BLaER1 (cell line): Measurements from ENCODE around the gene ST6GALNAC4.

Source experiments
- H3K27ac ChIP-seq: shearing (Covaris generic); formaldehyde crosslinking; 2 replicates; pipeline ENCODE4 v1.8.1; 2022
- H3K27me3 ChIP-seq: shearing (Covaris generic); formaldehyde crosslinking; 2 replicates; pipeline ENCODE4 v1.8.1; 2022
- H3K36me3 ChIP-seq: shearing (Covaris generic); formaldehyde crosslinking; 2 replicates; pipeline ENCODE4 v1.8.1; 2022
- H3K4me1 ChIP-seq: shearing (Covaris generic); formaldehyde crosslinking; 2 replicates; pipeline ENCODE4 v1.8.1; 2022
- H3K4me2 ChIP-seq: shearing (Covaris generic); formaldehyde crosslinking; 2 replicates; pipeline ENCODE4 v1.8.1; 2022
- H3K4me3 ChIP-seq: shearing (Covaris generic); formaldehyde crosslinking; 2 replicates; pipeline ENCODE4 v1.8.1; 2022
- H3K9ac ChIP-seq: shearing (Covaris generic); formaldehyde crosslinking; 2 replicates; pipeline ENCODE4 v1.8.1; 2022
- H3K9me3 ChIP-seq: shearing (Covaris generic); formaldehyde crosslinking; 2 replicates; pipeline ENCODE4 v1.8.1; 2022
- H4K20me1 ChIP-seq: shearing (Covaris generic); formaldehyde crosslinking; 2 replicates; pipeline ENCODE4 v1.8.1; 2022
- Cebpa-rat ChIP-seq: shearing (Covaris generic); IDR thresholded peaks from 2 replicates; pipeline ENCODE4 v1.8.1; 2022

ST6GALNAC4 gene

DNA sequence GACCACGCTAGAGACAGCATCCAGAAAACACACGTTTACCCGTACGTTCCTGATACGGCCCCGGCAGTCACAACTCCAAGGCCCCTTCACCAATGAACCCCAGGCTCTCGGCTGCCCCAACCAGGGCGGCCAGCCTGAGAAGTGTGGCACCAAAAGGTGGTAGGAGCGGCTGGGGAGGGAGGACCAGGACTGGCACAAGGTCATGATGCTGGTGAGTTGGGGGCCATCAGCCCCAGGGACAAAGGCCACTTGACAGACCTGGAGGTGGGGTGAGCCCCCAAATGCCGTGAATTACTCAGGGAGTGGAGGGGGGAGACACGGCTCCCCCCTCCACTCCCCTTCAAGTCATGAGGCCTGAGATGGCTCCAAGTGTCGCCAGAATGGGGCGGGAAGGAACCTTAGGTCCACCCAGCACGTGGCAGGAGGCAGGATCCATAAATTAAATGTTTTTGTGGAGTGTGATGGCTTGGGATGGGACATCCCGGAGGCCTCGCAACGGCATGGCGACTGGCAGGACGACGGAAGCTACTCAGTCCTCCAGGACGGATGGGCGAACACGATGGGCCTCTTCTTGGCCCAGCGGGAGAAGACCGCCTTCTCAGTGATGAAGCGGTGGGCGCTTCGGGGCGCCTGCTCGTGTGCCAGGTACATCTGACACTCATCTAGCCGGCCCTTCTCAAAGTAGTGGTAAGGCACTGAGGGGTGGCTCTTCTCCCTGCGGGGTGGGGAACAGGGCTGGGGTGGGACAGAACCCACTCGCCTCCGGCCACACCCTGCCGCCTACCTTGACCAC lies 8.8 kb downstream of the ST6GALNAC4 start:
- TF ChIP-seq Cebpa-rat = no peak
- peaks cover 58% of the 10 kb centered on the region for H3K36me3 ChIP-seq
- H3K4me1 ChIP-seq = peaks cover 90% of the 10 kb centered on the region
- H3K9ac ChIP-seq = peak overlapping the region; percentile 73
- H3K27me3 ChIP-seq = no peaks in the 10 kb centered on the region
- no peaks in the 10 kb centered on the region for H3K9me3 ChIP-seq
- H4K20me1 ChIP-seq = peaks cover 37% of the 10 kb centered on the region
- H3K27ac ChIP-seq = peak overlapping the region; percentile 85
- peak overlapping the region; percentile 92 for H3K4me2 ChIP-seq
- H3K4me3 ChIP-seq = no peak overlapping the region

- Histone ChIP-seq H4K20me1 (peaks cover 14% of the 10 kb centered on the region), H3K27me3 (no peaks in the 10 kb centered on the region), H3K9ac (peak overlapping the region; percentile 73), H3K36me3 (peaks cover 35% of the 10 kb centered on the region), H3K4me1 (peaks cover 90% of the 10 kb centered on the region), H3K27ac (peak overlapping the region; percentile 85), H3K9me3 (no peaks in the 10 kb centered on the region), H3K4me3 (peak overlapping the region; percentile 53), H3K4me2 (peak overlapping the region; percentile 92)
- no peak for TF ChIP-seq Cebpa-rat
Measured at GRCh38 chr9:127905788-127906191, 11.1 kb downstream of the ST6GALNAC4 start.

- no peaks in the 10 kb centered on the region for H3K9me3 ChIP-seq
- peak overlapping the region; percentile 92 for H3K4me2 ChIP-seq
- H3K9ac ChIP-seq = peak overlapping the region; percentile 73
- no peaks in the 10 kb centered on the region for H3K27me3 ChIP-seq
- H3K4me3 ChIP-seq = peak overlapping the region; percentile 53
- peaks cover 29% of the 10 kb centered on the region for H3K36me3 ChIP-seq
- H3K4me1 ChIP-seq = peaks cover 90% of the 10 kb centered on the region
- peak overlapping the region; percentile 85 for H3K27ac ChIP-seq
- H4K20me1 ChIP-seq = peaks cover 8% of the 10 kb centered on the region
- TF ChIP-seq Cebpa-rat = no peak
Measured at GRCh38 chr9:127905004-127905728, 11.7 kb downstream of the ST6GALNAC4 start.

GRCh38 chr9:127904561-127905003 lies 12.3 kb downstream of the ST6GALNAC4 start:
- Histone ChIP-seq H3K36me3 (peaks cover 23% of the 10 kb centered on the region), H3K4me1 (peaks cover 90% of the 10 kb centered on the region), H3K27ac (peak overlapping the region; percentile 85), H3K9ac (peak overlapping the region; percentile 73), H4K20me1 (peaks cover 2% of the 10 kb centered on the region; the same call in 1 of the 2 replicates), H3K4me3 (peak overlapping the region; percentile 53), H3K9me3 (no peaks in the 10 kb centered on the region), H3K27me3 (no peaks in the 10 kb centered on the region), H3K4me2 (peak overlapping the region; percentile 92)
- no peak for TF ChIP-seq Cebpa-rat

DNA sequence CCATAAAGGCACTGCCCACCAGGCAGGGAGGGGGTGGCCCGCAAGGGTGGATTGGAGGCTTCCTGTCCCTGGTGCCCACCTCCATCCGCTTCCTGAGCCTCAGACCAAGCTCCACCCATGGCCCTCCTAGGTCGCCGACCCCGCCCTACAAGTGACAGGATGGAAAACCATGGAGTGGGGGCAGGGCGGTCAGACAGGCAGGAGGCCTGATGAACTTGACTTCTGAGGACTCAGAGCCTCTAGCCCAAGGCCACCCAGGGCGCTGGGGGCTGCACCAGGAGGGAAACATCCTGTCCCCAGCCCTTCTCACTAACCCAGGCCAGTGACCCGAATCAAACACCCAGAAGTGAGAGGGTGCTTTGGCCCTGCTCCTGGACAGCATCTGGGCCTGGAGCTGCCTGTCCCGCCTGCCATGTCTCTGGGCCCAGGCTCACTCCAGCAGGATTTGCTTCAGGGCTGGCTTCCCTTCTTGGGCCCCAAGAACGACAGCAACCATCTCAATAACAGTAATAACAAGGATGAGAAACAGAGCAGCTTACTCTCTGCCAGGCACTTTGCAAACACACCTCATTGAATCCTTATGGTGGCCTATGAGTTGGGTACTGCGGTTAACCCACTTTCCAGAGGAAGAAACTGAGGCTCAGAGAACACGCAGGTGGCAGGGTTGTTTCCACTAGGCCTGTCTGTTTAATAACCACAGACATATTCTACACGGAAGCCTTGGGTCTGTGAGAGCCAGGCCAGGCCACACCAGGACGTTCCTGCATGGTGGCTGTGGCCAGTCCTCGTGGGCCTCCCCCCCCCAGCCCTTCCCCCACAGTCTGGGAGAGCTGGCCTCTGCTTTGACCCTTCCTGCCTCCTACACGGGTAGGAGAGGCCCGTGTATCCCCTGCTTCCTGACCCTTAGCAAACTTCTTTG lies 13.0 kb downstream of the ST6GALNAC4 start:
- Histone ChIP-seq H3K9me3 (no peaks in the 10 kb centered on the region), H3K27me3 (no peaks in the 10 kb centered on the region), H3K4me2 (peak overlapping the region; percentile 92), H3K27ac (peak overlapping the region; percentile 85), H3K36me3 (peaks cover 17% of the 10 kb centered on the region), H4K20me1 (no peaks in the 10 kb centered on the region; the same call in 1 of the 2 replicates), H3K4me1 (peaks cover 87% of the 10 kb centered on the region), H3K9ac (peak overlapping the region; percentile 73), H3K4me3 (peak overlapping the region; percentile 53)
- TF ChIP-seq Cebpa-rat = no peak

GRCh38 chr9:127899128-127899943 lies 17.5 kb downstream of the ST6GALNAC4 start, which contains the start of gene ST6GALNAC6:
Gene ST6GALNAC6, minus strand, starts transcription at chr9:127899603. Its CDS starts 1,622 bp downstream, at chr9:127897981.
- Histone ChIP-seq H3K27me3 (no peaks in the 10 kb centered on the region), H3K9me3 (no peaks in the 10 kb centered on the region), H3K9ac (peak within 1 kb of the TSS; percentile 91), H4K20me1 (peaks cover 42% of the 10 kb centered on the region), H3K36me3 (peaks cover 27% of the 10 kb centered on the region), H3K27ac (peak within 1 kb of the TSS; percentile 92), H3K4me2 (peak within 1 kb of the TSS; percentile 92), H3K4me1 (peaks cover 73% of the 10 kb centered on the region), H3K4me3 (peak within 1 kb of the TSS; percentile 84)
- no peak for TF ChIP-seq Cebpa-rat

- TF ChIP-seq Cebpa-rat = no peak
- H4K20me1 ChIP-seq = peaks cover 42% of the 10 kb centered on the region
Measured at GRCh38 chr9:127898433-127899127, 18.3 kb downstream of the ST6GALNAC4 start.

GRCh38 chr9:127897193-127897692 lies 19.6 kb downstream of the ST6GALNAC4 start:
- no peaks in the 10 kb centered on the region for H3K27me3 ChIP-seq
- H3K9ac ChIP-seq = peak overlapping the region; percentile 58
- TF ChIP-seq Cebpa-rat = no peak
- peak overlapping the region; percentile 51 for H3K27ac ChIP-seq
- peaks cover 48% of the 10 kb centered on the region for H3K36me3 ChIP-seq
- peaks cover 52% of the 10 kb centered on the region for H3K4me1 ChIP-seq
- H3K9me3 ChIP-seq = peaks cover 16% of the 10 kb centered on the region
- peak overlapping the region; percentile 89 for H3K4me2 ChIP-seq
- peaks cover 42% of the 10 kb centered on the region for H4K20me1 ChIP-seq
- peak overlapping the region; percentile 84 for H3K4me3 ChIP-seq

More at GRCh38 chr9:127898433-127899127, 18.3 kb downstream of the ST6GALNAC4 start:
- peaks cover 35% of the 10 kb centered on the region for H3K36me3 ChIP-seq
- H3K4me2 ChIP-seq = peak overlapping the region; percentile 89
- H3K27ac ChIP-seq = peak overlapping the region; percentile 92
- no peaks in the 10 kb centered on the region for H3K27me3 ChIP-seq
- peak overlapping the region; percentile 84 for H3K4me3 ChIP-seq
- peaks cover 6% of the 10 kb centered on the region for H3K9me3 ChIP-seq
- H3K4me1 ChIP-seq = peaks cover 66% of the 10 kb centered on the region
- H3K9ac ChIP-seq = peak overlapping the region; percentile 91
